ENCODE measurements around the gene B3GALNT1.

B3GALNT1 gene

DNA sequence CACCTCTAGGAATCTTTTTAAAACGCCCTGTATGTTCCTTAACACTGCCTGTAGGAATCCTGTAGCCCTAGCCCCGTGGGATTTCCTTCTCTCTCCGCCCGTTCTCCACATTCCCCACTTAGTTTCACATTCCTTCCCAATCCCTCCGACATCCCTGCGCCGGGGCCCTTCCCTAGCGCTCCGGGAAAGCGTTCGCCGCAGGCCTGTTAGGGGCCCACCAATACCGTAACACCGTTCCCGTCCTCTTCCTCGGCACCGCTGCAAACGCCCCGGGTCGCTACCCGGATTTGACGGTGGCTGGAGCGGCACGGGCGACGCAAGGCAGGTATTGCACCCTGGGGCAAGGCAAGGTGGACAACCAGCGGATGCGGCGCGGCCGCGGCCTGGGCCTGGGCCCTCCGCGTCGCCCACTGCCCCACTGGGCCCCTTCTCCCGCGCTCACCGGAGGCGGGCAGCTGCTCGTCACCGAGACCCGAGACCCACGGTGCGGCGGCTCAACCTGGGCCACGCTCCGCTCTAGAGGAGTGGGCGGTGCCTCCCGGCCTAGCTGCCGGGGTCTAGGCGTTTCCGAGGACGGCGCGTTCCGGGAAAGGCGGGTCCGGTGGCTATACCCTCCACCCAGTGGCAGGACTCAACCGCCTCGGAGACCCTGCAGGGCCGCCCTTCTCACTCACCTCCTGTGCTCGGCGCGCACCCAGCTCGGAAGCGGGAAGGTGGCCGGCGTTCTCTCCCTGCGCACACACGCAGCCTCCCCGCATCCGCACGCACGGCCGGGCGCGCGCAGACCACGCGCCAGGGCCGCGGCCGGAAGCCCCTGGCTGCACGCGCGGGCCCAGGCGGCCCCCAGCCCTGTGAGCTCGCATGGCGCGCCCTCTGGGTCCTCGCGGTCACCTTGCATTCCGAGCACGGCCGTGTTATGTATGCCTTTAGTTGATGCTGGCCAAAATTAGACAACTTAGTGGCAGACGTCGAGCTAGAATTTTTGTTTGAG lies at the start of gene B3GALNT1:
B3GALNT1 (minus strand) TSS at position 789 of the 991 bp plus-strand sequence. CDS start 18,595 bp downstream, outside the sequence.
- H3K27ac Mint-ChIP-seq = peak within 1 kb of the TSS; percentile 43

GRCh38 chr3:161153480-161153879 lies 48.3 kb upstream of the B3GALNT1 start:
- ATAC-seq (no peak), DNase-seq (no peak)
- H3K4me1 Mint-ChIP-seq = no peaks in the 10 kb centered on the region
- no peaks in the 10 kb centered on the region for H3K27me3 Mint-ChIP-seq
- no peaks in the 10 kb centered on the region for H3K9me3 Mint-ChIP-seq
- no peak overlapping the region for H3K4me3 Mint-ChIP-seq
- no peaks in the 10 kb centered on the region for H3K36me3 Mint-ChIP-seq (ENCODE audit: low read depth)
- no peak overlapping the region for H3K27ac Mint-ChIP-seq

More for the DNA sequence above, at the start of gene B3GALNT1:
- no peaks in the 10 kb centered on the region for H3K9me3 Mint-ChIP-seq
- H3K36me3 Mint-ChIP-seq (ENCODE audit: low read depth) = peaks cover 2% of the 10 kb centered on the region
- ATAC-seq = peak; percentile 67
- H3K27me3 Mint-ChIP-seq = peaks cover 23% of the 10 kb centered on the region
- peak; percentile 41 for DNase-seq
- peak within 1 kb of the TSS; percentile 70 for H3K4me3 Mint-ChIP-seq
- H3K4me1 Mint-ChIP-seq = peaks cover 10% of the 10 kb centered on the region

GRCh38 chr3:161150001-161150525 lies 44.9 kb upstream of the B3GALNT1 start:
- no peaks in the 10 kb centered on the region for H3K4me1 Mint-ChIP-seq
- H3K27ac Mint-ChIP-seq = no peak overlapping the region
- H3K27me3 Mint-ChIP-seq = no peaks in the 10 kb centered on the region
- DNase-seq (no peak), ATAC-seq (no peak)
- H3K36me3 Mint-ChIP-seq (ENCODE audit: low read depth) = no peaks in the 10 kb centered on the region
- no peaks in the 10 kb centered on the region for H3K9me3 Mint-ChIP-seq
- H3K4me3 Mint-ChIP-seq = no peak overlapping the region

- H3K27ac Mint-ChIP-seq = no peak overlapping the region
- H3K36me3 Mint-ChIP-seq (ENCODE audit: low read depth) = no peaks in the 10 kb centered on the region
- no peaks in the 10 kb centered on the region for H3K27me3 Mint-ChIP-seq
- no peak for DNase-seq
- H3K9me3 Mint-ChIP-seq = no peaks in the 10 kb centered on the region
- no peak overlapping the region for H3K4me3 Mint-ChIP-seq
- no peak for ATAC-seq
- H3K4me1 Mint-ChIP-seq = no peaks in the 10 kb centered on the region
Measured at GRCh38 chr3:161149529-161149928, 44.4 kb upstream of the B3GALNT1 start.

DNA sequence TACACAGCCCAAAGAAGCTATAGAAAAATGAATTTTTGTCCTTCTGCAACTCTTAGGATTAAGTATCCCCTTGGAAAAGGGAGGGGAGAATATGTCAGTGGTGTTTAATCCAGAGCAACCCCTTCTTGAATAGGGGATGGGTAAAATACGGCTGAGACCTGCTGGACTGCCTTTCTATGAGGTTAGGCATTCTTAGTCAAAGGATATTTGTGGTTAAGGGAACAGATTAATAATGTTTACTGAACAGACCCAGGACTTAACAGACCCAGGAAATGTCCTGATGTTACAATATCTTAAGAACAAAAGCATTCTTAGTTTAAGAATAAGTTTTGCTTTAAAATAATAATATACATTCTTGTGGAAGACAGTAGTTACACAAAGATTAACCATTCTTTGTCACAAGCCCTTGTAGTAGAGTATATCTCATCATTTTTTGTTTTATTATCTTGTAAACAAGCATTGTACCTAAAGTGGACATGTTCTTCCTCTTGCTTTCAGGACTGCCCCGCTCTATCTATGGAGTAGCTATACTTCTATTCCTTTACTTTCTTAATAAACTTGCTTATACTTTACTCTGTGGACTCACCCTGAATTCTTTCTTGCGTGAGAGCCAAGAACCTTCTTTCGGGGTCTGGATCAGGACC lies 43.8 kb upstream of the B3GALNT1 start:
- Mint-ChIP-seq H3K36me3 (ENCODE audit: low read depth) (no peaks in the 10 kb centered on the region), H3K9me3 (no peaks in the 10 kb centered on the region), H3K27ac (no peak overlapping the region), H3K4me1 (no peaks in the 10 kb centered on the region), H3K4me3 (no peak overlapping the region), H3K27me3 (no peaks in the 10 kb centered on the region)
- ATAC-seq = no peak
- no peak for DNase-seq

- DNase-seq = no peak
- no peak for ATAC-seq
Measured at GRCh38 chr3:161142486-161142885, 37.3 kb upstream of the B3GALNT1 start.

DNA sequence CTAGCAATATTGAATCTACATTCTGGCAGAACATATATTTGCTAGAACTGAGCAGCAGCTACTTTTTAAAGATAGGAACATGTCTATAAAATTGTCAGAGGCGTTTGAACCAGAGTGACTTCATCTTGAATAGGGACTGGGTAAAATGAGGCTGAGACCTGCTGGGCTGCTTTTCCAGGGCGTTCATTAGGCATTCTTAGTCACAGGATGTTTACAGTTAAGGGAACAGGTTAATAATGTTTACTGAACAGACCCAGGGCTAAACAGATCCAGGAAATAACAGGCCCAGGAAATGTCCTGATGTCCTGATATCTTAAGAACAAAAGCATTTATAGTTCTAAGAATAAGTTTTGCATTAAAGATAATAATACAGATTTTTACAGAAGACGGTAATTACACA lies 34.5 kb upstream of the B3GALNT1 start:
- DNase-seq (no peak), ATAC-seq (no peak)
- Mint-ChIP-seq H3K4me1 (no peaks in the 10 kb centered on the region), H3K4me3 (no peak overlapping the region), H3K36me3 (ENCODE audit: low read depth) (peaks cover 2% of the 10 kb centered on the region), H3K9me3 (no peaks in the 10 kb centered on the region), H3K27ac (no peak overlapping the region), H3K27me3 (no peaks in the 10 kb centered on the region)

More at GRCh38 chr3:161142486-161142885, 37.3 kb upstream of the B3GALNT1 start:
- Mint-ChIP-seq H3K4me3 (no peak overlapping the region), H3K9me3 (no peaks in the 10 kb centered on the region), H3K36me3 (ENCODE audit: low read depth) (peaks cover 2% of the 10 kb centered on the region), H3K27ac (no peak overlapping the region), H3K4me1 (no peaks in the 10 kb centered on the region), H3K27me3 (no peaks in the 10 kb centered on the region)

- no peak for ATAC-seq
- no peaks in the 10 kb centered on the region for H3K9me3 Mint-ChIP-seq
- peaks cover 3% of the 10 kb centered on the region for H3K27me3 Mint-ChIP-seq
- no peak overlapping the region for H3K27ac Mint-ChIP-seq
- no peak overlapping the region for H3K4me3 Mint-ChIP-seq
- no peak for DNase-seq
- H3K4me1 Mint-ChIP-seq = no peaks in the 10 kb centered on the region
- H3K36me3 Mint-ChIP-seq (ENCODE audit: low read depth) = peaks cover 2% of the 10 kb centered on the region
Measured at GRCh38 chr3:161137260-161137659, 32.1 kb upstream of the B3GALNT1 start.

GRCh38 chr3:161132391-161132790 lies 27.2 kb upstream of the B3GALNT1 start:
- no peak for ATAC-seq

DNA sequence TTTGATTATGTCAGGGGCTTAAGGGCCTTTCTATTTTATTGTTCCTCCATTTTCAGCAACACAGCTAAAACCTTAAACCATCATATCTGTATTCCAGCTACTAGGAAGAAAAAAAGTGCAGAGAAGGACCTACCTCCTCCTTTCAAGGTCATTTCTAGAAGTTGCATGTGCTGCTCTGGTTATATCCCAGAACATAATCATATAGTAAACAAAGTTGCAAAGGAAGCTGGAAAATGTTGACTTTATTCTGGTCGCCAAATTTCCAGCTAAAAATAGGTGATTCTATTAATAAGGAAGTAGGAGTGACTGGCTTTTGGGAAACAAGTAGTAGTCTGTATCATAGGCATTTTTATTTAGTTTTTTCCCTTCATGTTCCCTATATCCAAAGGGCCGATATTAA lies 21.3 kb upstream of the B3GALNT1 start:
- ATAC-seq = no peak
- H3K4me1 Mint-ChIP-seq = no peaks in the 10 kb centered on the region
- H3K27ac Mint-ChIP-seq = no peak overlapping the region

More at GRCh38 chr3:161132391-161132790, 27.2 kb upstream of the B3GALNT1 start:
- H3K27me3 Mint-ChIP-seq = peaks cover 3% of the 10 kb centered on the region
- no peak overlapping the region for H3K27ac Mint-ChIP-seq
- no peak overlapping the region for H3K4me3 Mint-ChIP-seq
- H3K36me3 Mint-ChIP-seq (ENCODE audit: low read depth) = no peaks in the 10 kb centered on the region
- DNase-seq = no peak
- H3K4me1 Mint-ChIP-seq = no peaks in the 10 kb centered on the region
- H3K9me3 Mint-ChIP-seq = no peaks in the 10 kb centered on the region

GRCh38 chr3:161117646-161118045 lies 12.5 kb upstream of the B3GALNT1 start:
- Mint-ChIP-seq H3K27ac (no peak overlapping the region), H3K4me3 (no peak overlapping the region), H3K27me3 (peaks cover 8% of the 10 kb centered on the region), H3K36me3 (ENCODE audit: low read depth) (peaks cover 2% of the 10 kb centered on the region), H3K9me3 (peaks cover 39% of the 10 kb centered on the region), H3K4me1 (no peaks in the 10 kb centered on the region)
- DNase-seq = no peak
- ATAC-seq = no peak

More for the DNA sequence above, 21.3 kb upstream of the B3GALNT1 start:
- H3K4me3 Mint-ChIP-seq = no peak overlapping the region
- H3K9me3 Mint-ChIP-seq = peaks cover 11% of the 10 kb centered on the region
- H3K27me3 Mint-ChIP-seq = no peaks in the 10 kb centered on the region
- DNase-seq = no peak
- peaks cover 2% of the 10 kb centered on the region for H3K36me3 Mint-ChIP-seq (ENCODE audit: low read depth)

- no peak for DNase-seq
- peak; percentile 18 for ATAC-seq
- H3K4me1 Mint-ChIP-seq = peaks cover 10% of the 10 kb centered on the region
- no peak overlapping the region for H3K27ac Mint-ChIP-seq
- H3K9me3 Mint-ChIP-seq = no peaks in the 10 kb centered on the region
- H3K36me3 Mint-ChIP-seq (ENCODE audit: low read depth) = peaks cover 2% of the 10 kb centered on the region
- H3K27me3 Mint-ChIP-seq = peaks cover 20% of the 10 kb centered on the region
- H3K4me3 Mint-ChIP-seq = no peak overlapping the region
Measured at GRCh38 chr3:161108840-161109239, 3.7 kb upstream of the B3GALNT1 start.

DNA sequence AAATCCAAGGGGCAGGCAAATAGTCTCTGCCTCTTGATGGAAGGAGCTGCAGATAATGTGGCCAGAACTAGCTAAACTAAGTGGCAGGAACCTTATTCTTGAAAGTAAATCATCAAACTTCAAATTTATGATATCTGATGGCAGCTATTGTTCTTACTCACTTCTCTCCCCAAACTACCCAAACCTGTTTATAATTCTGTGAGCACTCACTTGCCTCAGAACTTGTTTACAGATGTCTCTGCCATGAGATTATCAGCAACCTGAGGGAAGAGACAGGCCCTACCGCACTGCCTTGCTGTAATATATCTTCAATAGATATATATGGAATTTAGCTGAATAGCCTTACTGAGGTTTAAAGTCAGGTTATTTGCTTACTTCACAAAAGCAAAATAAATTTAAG lies 2.2 kb upstream of the B3GALNT1 start:
- ATAC-seq = no peak
- Mint-ChIP-seq H3K4me3 (no peak overlapping the region), H3K27ac (no peak overlapping the region), H3K36me3 (ENCODE audit: low read depth) (peaks cover 2% of the 10 kb centered on the region), H3K4me1 (peaks cover 10% of the 10 kb centered on the region), H3K9me3 (no peaks in the 10 kb centered on the region), H3K27me3 (peaks cover 25% of the 10 kb centered on the region)
- DNase-seq = no peak

- H3K27ac Mint-ChIP-seq = no peak overlapping the region
- no peaks in the 10 kb centered on the region for H3K9me3 Mint-ChIP-seq
- peaks cover 2% of the 10 kb centered on the region for H3K36me3 Mint-ChIP-seq (ENCODE audit: low read depth)
- peak overlapping the region; percentile 70 for H3K4me3 Mint-ChIP-seq
- H3K27me3 Mint-ChIP-seq = peaks cover 20% of the 10 kb centered on the region
- no peak for DNase-seq
- H3K4me1 Mint-ChIP-seq = peaks cover 10% of the 10 kb centered on the region
- no peak for ATAC-seq
Measured at GRCh38 chr3:161103776-161104385, 1.3 kb downstream of the B3GALNT1 start.

Measured in activated naive CD8-positive, alpha-beta T cell treated with anti-CD3 and anti-CD28 coated beads, Interleukin-2, amount 50 U/mL, for 24 hours (primary cell).